Measurements from ENCODE around the gene RFX3.

Gene RFX3

DNA sequence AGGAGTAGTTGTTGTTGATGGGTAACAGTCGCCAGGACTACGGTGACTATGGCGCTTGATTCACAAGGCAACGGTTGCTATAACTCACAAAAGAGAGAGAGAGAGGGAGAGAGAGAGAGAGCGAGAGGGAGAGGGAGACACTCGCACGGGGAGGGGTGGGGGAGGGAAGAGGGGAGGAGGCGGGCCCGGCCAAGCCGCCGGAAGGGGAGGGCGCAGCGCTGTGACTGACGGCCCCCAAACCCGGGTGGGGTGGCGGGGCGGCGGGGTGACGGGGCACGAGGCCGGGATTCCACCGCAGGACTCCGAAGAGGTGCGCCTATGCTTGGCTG lies at the start of gene RFX3:
RFX3 (minus strand) TSS at position 166 of the 329 bp plus-strand sequence. CDS start 130,413 bp downstream, outside the sequence.
- DNase-seq (ENCODE audit: low read depth, low spot score) = peak; percentile 84

DNA sequence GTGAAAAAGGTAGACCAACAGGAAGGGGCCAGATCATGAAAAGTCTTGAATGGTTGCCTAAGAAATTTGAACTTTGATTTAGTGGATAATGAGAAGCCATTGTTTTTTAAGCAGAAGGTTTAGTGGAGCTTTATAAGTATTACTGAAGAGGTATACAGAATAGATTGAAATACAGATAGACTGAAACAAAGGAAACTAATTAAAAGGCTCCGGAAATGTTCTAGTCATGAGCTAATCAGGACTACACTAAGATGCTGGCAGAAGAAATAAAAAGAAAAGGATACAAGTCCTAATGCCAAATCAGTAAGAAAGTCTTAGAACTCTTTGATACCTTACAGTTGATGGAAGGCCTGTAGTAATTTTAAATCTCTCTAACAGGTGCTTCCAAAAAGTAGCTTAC lies 45.7 kb upstream of the RFX3 start:
- no peak for DNase-seq (ENCODE audit: low read depth, low spot score)

DNA sequence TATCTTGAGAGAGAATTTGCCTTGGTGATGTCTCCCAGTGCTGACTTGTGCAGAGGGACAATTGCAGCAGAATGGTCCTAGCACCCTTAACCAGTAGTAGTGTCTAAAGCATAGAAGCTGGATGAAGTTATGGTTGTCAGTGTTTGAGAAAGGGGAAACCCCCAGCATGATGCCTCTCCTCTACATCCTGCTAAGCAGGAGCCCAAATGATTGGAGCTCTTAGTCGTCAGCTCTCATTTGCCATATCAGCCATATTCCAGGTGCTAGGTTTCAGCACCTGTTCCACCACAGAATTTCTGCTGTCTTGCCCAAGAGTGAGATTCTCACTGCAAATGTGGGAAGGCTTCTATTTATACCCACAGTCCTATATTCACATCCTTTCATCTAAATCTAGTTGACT lies 43.7 kb upstream of the RFX3 start:
- no peak for DNase-seq (ENCODE audit: low read depth, low spot score)

DNA sequence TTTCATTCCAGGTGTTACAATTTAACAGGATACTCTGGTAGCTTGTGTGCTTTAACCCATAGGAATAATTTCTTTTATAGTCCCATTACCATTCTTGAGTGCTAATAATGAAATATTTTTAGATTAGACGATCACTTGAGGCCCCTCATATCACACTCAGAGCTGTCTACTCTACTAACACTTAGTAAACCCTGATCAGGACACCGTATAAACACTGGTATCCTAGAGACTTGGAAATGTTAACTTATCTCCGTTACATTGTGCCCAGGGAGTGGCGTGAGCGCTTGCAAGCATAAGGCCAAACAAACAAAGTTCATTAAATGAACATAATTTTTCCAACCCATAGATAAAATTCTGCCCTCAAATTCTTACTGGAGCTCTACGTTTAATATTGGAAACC lies 42.2 kb upstream of the RFX3 start:
- no peak for DNase-seq (ENCODE audit: low read depth, low spot score)

DNA sequence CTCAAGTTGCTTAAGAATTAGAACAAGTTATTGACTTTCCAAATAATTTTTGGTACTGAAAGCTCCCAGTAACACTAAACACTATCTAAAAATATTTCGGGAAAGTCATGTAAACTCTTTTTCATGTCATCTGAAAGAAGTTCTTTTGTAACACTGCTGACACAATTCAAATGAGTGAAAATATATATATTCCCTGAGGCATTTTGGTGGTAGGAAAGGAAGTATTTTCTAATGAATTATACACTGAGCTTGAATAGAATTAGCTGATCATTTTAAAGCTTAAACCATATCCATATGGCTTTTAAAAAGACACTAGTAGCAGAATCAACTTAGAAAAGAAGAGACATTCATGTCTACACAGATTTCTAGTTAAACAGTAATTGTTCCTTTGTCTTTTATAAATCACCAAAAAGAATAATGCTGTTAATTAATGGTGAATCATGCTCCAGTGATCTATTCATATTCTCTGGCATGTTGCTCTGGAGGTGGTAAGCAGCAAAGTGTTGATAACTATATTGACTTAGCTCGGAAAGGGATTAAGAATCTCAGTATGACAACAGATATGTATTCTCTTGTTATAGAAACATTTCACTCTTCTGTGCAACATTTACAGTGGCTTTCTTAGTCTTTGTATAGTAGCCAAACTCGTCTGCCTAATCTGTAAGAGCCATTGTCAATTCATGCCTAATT lies 27.4 kb upstream of the RFX3 start:
- DNase-seq (ENCODE audit: low read depth, low spot score) = no peak

DNA sequence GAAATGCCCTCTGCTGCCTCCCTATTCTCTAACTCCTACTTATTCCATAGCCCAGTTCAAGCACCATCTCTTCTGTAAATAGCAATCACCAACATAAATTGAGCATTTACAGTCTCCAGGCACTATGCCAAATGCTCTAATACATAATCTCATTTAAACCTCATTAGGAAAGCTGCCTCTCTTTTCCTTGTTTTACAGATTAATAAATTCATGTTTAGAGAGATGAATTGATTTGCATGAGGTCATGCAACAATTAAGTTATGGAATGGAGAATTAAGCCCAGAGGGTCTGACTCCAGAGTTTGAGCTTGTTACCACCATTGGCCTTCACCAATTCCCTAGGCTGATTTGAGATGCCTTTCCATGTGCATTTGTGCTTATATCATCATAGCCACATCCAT lies 23.4 kb upstream of the RFX3 start:
- no peak for DNase-seq (ENCODE audit: low read depth, low spot score)

DNA sequence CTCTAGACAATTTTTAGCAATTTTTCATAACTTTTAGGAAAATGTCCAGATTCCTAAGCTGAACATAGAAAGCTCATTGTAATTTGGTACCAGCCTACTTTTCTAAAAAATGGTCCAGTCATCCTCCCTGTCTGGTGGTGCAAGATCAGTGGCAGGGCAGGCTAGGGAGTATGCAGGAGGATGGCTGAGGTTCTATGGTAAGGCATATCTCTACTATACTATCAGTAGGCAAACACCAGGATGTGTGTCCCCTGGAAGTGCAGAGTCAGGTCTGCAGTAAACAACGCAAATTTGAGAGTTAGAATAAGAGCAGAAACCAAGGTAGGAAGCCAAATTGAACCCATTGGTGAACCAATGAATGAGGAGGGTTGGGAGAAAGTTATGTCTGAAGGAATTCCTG lies 22.8 kb upstream of the RFX3 start:
- DNase-seq (ENCODE audit: low read depth, low spot score) = no peak

DNA sequence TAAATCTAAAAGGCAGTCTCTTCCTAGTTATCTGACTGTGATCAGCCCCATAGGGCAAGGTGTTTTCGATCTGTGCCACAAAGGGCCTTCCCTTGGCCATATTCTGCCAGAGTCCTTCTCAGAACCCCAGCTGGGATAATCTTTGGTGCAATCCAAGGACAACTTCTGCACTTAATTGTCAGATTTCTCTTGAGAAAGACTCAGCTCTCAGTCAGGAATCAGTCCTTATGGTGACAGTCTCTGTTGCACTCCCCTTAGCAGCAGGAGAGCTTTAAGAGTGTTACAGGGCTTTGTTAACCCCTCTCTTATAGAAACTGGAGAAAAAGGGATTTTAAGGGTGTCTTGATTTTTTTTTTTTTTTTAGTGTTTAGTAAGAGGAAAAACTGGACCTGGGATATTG lies 15.4 kb upstream of the RFX3 start:
- no peak for DNase-seq (ENCODE audit: low read depth, low spot score)

DNA sequence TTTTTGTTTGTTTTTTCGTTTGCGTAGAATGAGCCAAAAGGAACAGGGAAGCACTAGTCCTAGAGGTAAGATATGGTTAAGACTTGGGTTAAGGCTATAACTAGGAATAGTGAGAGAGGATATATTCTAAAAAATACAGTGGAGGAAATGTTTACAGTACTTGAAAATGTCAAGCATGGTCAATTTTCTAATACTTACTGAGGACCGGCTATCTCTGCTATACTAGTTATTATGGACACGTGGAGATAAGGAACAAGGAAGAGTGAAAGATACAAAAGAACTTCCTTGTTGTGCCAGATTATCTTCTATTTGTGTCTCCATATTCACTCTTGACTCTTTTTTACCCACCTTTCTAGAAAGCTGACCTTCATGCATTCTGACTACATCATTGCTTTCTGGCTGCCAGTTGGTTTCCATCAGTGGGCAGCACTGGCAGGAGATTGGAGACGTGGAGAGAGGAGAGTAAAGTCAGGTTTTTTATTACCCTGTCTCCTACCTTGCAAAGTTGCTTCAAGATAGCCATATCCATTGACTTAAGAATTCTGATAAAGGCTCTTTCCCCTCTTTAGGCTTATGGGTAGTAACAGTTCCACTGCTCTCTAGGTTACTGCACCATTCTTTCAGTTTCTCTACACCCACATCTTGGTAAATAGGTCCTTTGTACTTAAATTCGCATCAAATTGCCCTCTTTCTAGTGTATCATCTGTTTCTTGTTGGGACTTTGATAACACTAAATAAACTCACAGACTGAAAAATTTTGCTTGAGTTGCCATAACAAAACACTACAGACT lies 9.0 kb upstream of the RFX3 start:
- no peak for DNase-seq (ENCODE audit: low read depth, low spot score)

DNA sequence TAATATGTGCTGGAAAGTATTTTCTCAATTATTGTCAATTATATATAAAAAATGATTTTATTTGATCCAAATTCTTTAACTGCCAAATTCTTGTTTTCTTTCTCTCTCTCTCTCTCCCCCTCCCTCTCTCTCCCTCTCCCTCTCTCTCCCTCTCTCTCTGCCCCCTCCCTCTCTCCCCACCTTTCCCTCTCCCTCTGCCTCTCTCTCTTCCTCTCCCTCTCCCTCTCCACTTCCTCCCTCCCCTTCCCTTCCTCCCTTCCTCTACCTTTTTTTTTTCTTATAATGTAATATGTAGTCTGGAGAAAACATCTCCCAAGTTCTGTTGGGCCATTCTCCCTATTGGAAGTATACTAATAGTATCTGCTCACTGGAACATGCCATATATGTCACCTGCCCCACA lies 6.4 kb upstream of the RFX3 start:
- DNase-seq (ENCODE audit: low read depth, low spot score) = no peak

DNA sequence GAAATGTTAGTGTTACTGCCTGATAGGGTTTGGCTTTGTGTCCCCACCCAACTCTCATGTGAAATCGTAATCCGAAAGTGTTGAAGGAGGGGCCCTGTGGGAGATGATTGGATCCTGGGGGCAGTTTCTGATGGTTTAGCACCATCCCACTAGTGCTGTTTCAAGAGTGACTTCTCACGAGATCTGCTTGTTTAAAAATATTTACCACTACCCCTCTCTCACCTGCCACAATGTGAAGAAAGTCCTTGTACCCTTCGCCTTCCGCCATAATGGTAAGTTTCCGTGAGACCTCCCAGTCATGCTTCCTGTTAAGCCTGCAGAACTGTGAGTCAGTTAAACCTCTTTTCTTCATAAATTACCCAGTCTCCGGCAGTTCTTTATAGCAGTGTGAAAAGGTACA lies 2.6 kb upstream of the RFX3 start:
- peak; percentile 43 for DNase-seq (ENCODE audit: low read depth, low spot score)

DNA sequence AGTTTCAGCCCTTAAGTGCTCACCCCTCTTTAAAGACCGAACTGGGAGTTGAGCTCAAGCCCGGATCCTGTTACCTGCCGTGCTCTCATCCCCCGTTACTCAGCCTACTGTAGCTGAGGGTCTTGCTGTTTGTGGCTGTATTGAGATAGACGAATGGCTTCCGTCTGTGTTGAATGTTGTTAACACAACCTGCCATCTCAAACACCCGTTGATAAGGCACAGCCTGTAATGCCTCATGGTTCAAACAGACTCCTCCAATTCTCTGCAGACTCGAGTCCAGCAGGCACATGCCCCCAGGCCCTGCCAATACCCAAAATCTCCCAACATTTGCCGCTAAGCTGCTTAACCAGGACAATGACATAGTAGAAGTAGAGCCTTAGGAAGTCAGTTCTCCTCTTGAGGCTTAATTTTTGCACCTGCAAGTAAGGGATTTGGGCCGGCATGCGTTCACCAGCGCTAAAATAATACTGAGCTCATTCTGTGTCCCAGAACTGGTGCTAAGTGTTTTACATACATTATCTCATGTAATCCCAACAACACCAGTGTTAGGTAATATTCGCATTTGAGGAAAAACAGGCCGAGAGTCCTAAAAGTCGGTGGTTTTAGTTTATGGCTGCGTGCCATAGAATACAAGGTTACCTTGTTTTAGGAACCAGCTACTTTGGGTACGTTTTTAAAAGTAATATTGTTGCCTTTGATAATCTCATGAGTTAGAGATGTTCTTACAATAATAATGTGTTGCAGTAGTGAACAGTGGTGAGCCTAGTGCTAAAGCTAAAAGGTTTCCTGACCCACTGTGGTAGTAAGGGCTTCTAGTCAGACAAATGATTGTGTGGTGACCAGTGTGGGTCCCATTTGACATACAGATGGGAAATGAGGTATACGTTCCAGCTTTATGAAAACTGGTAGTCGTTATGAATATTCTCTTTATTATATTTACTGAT lies 1.5 kb upstream of the RFX3 start:
- DNase-seq (ENCODE audit: low read depth, low spot score) = no peak

DNA sequence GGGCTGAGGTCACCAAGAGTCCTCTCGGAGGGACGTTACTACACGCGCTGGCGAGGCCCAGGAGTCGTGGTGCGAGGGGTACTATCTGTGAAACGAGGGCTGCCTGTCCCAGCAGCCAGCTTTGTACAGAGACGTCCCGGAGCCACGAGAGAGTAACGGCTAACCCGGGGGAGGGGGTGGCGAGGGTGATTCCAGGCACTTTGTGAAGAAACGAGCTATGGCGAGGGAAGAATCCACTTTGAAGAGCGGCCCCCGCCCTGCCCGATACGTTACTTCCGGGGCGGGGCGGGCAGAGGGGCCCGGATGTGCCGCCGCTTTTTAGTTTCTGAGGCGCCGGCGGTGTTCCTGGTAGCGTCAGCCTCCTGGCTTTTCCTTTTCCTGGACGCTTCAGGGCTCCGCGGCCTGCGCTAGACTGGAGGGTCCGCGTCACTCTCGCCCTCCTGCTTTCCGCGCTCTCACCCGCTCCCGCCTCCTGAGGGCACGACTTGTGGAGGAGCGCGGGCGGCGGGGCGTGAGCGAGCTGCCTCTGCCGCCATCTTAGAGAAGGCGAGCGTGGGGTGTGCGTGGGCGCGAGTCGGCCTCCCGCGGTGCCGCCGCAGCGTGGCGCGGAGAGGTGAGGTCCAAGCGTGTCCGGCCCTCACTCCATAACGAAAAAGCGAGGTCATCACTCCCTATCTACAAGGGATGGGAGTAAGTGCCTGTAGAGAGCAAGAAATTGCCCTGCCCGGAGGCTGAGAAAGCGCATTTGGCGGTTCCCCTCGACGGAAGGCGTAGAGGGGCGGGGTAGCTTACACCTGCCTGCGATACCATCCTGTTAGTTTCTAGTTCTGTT lies 580 bp upstream of the RFX3 start:
- DNase-seq (ENCODE audit: low read depth, low spot score) = peak; percentile 82

DNA sequence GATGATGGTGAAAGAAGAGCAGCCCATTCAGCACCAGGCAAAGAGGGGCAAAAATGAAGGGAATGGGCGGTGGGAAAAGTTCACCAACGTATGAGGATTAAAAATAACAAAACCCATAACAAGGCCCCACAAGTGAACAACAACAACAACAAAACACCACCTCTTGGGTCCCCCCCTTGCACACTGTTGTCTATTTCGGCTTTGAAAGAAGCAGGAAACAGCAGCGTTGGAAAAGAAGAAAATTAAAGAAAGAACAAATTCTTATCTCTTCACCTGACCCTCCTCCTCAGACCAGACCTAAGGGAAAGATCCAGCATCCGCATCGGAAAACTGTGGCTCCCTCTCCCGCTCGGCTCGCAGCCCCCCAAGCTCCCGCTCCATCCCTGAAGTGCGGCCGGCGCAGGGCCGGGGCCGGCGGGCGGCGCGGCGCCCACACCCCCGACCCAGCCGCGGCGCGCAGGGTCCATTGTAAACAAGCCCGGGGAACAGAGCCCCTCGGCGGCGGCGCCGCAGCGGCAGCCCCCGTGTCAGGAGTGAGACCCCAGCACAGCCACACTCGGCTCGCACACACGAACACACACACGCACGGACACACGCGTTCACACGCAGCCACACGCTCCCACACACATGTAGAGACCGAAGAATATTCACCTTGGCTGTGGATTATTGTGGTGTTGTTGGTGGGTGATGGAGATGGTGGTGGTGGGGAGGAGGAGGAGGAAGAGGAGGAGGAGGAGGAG lies 535 bp downstream of the RFX3 start:
- no peak for DNase-seq (ENCODE audit: low read depth, low spot score)

DNA sequence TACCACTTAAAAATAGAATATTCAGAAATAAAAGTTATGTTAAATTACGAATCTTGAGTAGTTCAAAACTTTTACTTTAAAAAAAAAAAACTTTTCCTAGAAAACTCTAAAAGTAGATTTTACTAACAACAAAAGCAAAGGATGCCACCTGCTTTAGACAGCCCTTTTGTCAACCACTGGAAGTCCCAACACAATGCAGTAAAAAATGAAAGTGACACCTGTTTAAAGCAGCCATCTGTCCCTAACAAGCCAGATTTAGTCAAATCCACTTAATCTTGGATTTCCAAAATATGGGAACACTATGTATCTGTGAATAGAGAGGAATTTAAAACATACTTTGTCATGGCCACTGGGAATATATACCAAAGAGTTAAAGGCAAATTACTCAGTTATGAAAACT lies 3.8 kb downstream of the RFX3 start:
- no peak for DNase-seq (ENCODE audit: low read depth, low spot score)

DNA sequence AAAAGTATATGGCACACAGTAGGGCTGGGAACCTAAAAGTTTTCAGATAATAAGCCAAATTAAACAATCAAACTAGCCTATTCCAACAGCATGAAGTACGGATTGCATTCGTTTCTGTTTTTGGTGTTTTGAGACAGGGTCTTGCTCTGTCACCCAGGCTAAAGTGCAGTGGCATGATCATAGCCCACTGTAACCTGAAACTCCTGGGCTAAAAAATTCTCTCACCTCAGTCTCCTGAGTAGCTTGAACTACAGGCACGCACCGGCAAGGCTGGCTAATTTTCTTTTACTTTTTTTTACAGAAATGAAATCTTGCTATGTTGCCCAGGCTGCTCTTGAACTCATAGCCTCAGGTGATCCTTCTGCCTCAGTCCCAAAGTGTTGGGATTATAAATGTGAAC lies 5.2 kb downstream of the RFX3 start:
- DNase-seq (ENCODE audit: low read depth, low spot score) = no peak

DNA sequence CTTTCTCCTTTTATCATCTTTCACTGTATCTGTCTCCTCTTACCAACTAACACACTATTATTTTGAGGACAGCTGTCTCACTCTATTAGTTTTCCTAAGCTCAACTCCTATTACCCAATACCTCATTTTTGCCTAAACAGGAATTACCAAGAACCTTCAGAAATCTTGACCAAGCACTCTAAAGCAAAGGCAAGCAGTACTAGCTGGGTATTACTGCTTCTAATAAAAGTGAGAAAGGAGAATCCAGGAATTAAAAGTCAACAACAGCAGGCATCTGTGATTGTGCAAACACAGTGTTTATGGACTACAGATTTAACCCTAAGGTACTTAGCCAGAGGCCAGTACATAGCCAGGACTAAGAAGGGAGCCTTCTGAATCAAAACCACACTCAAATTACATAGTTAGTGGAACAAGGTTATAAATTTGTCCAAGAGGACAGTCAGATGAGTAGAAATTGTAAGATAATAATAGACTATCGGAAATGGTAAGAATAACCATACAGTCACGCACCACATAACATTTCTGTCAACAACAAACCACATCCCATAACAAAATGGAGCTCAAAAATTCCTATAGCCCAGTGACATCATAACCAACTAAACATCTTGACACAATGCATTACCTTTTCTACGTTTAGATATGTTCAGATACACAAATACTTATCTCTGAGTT lies 8.3 kb downstream of the RFX3 start:
- no peak for DNase-seq (ENCODE audit: low read depth, low spot score)

DNA sequence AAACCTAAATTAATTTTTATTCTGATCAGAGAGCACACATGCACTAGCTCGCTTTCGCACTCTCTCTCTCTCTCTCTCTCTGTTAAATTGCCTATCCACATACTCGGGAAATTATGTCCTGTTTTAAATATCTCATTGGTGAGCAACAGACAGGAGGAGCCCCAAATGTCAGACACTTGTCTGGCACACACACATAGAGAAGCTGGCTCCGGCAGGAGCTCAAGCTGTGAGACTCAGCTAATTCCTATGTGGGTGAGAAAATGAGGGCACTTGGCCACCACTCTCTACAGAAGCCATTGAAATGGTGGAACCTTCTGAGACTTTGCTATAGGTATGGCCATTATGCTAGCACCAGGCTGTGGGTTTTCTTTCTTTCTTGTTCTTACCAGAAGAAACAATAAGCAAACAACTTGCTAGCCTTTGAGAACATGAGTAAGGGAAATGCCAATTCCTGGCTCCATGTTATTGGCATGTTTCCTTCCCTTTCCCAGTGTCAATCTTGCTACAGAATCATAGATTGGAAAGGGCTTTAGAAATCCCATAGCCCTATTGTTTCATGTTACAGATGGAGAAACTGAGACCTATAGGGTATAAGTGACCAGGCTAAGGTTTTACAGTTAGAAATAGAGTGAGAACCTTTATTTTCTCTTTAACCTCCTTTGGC lies 9.0 kb downstream of the RFX3 start:
- DNase-seq (ENCODE audit: low read depth, low spot score) = no peak

DNA sequence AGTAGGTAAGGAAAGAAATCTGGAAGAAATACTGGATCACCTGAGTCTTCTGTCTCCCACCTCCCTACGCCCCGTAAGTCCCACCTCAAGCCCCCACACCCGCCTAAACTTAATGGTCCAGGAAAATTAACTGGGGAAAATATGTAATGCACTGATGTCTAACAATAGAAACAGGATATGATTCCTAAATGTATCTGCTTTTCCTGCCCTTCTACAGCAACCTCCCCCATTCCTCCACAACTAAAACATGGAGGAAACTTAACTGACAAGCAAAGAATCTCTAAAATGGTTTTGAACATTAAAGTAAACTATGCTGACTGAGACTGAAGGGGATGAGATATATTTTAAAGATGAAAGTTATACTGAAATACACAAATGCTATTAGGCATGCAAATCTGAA lies 10.4 kb downstream of the RFX3 start:
- no peak for DNase-seq (ENCODE audit: low read depth, low spot score)

DNA sequence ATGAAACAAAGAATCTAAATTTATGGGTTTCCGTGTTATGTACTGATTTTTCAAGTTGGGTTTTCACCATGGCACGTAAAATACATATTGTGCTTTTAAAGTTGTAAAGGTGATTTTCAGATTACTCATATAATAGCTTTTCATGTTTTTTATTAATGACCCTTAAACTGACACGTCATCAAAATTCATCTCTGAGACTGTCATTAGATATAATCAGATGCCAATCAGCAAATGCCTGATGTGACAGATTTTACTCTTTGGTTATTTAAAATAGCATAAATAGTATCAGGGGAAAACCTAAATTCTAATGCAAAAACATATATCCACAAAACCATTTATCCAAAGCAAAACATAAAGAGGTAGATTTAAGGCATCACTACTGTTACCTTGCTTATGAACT lies 11.0 kb downstream of the RFX3 start:
- no peak for DNase-seq (ENCODE audit: low read depth, low spot score)
